ENCODE measurements around the gene ACTL7B.

The ACTL7B gene

DNA sequence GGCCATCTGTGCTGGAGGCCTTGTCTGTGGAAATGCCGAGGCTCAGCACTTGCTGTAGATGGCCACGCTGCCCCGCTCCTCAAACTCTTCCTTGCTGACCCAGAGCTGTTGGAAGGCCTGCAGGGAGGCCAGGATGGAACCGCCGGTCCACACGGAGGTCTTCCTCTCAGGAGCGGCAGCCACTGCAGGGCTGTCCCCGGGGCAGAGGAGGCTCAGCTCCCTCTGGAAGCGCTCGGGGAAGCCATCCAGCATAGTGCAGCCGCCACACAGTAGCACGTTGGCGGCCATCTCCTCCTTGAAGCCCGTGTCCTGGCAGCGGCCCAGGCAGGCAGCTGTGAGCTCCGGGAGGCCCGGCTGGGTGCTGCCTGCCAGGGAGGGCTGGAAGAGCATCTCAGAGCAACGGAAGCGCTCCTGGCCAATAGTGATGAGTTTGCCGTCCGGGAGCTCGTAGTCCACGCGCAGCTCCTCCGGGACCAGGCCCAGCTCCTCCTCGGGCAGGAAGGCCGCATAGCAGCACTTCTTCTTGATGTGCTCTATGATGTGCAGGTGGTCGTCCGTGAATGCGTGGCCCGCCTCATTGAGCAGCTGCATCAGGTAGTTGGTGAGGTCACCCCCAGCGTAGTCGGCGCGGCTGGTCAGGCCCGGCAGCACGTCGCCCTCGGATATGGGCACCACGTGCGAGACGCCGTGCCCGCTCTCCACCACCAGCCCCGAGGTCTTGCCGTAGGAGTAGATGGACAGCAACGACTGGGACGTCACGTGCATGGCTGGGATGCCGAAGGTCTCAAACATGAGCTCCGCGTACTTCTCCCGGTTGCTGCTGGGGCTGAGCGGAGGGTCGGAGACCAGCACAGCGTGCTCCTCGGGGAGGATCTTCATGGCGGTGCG is 901 bp downstream of the ACTL7B start:
- H3K36me3 ChIP-seq (ENCODE audit: control insufficient read depth in 1 of 2, insufficient read depth in 2 of 2, low read depth in 1 of 2, low read length in 2 of 2) = no peaks in the 10 kb centered on the region
- no peaks in the 10 kb centered on the region for H3K79me1 ChIP-seq (replicated peaks; ENCODE audit: low read length, poor library complexity, severe bottlenecking)
- no peak overlapping the region for H2AK5ac ChIP-seq (ENCODE audit: low read length, severe bottlenecking)
- H3K4me1 ChIP-seq (ENCODE audit: control insufficient read depth, insufficient read depth, low read depth, low read length) = peaks cover 4% of the 10 kb centered on the region
- WGBS = 95% methylated on average over 59 of the region's 59 CpGs
- DNase-seq = no peak
- H3K23ac ChIP-seq (ENCODE audit: low read length in 2 of 2) = no peak overlapping the region
- no peak overlapping the region for H3K27ac ChIP-seq (ENCODE audit: low read length, poor library complexity, severe bottlenecking)
- H3K18ac ChIP-seq (ENCODE audit: low read depth in 1 of 2, low read length in 2 of 2) = no peak overlapping the region
- no peaks in the 10 kb centered on the region for H3K9me3 ChIP-seq (ENCODE audit: control insufficient read depth, low read length)
- no peak overlapping the region for H2AFZ ChIP-seq (ENCODE audit: low read depth, low read length)
- no peak overlapping the region for H3K4me2 ChIP-seq (ENCODE audit: low read length, poor library complexity, severe bottlenecking)
- H2BK120ac ChIP-seq (ENCODE audit: low read depth, low read length) = no peak overlapping the region
- H3K27me3 ChIP-seq (ENCODE audit: control insufficient read depth in 1 of 2, insufficient read depth in 1 of 2, low read length in 2 of 2) = peaks cover 3 to 30% of the 10 kb centered on the region in 2 experiments
- no peak overlapping the region for H2BK5ac ChIP-seq (ENCODE audit: low read depth, low read length, poor library complexity, severe bottlenecking)
- no peak overlapping the region for H3K4ac ChIP-seq (ENCODE audit: low read depth in 1 of 2, low read length in 2 of 2)
- H3K4me3 ChIP-seq (ENCODE audit: insufficient read depth in 1 of 2, low read depth in 1 of 2, low read length in 2 of 2) = no peak overlapping the region
- no peak overlapping the region for H4K8ac ChIP-seq (ENCODE audit: low read length)
- no peak overlapping the region for H2BK12ac ChIP-seq (ENCODE audit: low read length in 2 of 2)
- H2BK15ac ChIP-seq (ENCODE audit: low read depth, poor library complexity, severe bottlenecking) = no peak overlapping the region
- no peak overlapping the region for H3K14ac ChIP-seq (ENCODE audit: low read length in 2 of 2)
- H3K9ac ChIP-seq (ENCODE audit: low read length) = no peak overlapping the region
- H4K91ac ChIP-seq (ENCODE audit: low read length) = peak overlapping the region; percentile 4

DNA sequence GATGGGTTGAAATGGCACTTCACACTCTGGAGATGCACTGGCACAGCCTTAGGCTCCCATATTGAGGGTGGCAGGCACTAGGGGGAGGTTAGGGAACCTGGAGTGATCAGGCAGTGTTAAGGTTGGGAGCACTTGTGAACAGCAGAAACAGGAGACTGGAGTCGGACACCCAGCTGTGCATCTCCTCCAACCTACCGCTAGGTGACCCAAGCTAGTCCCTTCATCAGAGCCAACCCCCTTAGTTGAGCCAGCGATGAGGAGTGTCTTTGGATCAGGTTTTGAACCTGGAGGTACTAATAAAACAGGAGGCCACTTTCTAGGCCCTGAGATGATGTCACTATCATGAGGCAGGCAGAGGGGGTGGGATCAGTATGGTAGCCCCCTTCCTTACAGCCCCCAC is 1.7 kb downstream of the ACTL7B start:
- H3K27me3 ChIP-seq (ENCODE audit: control insufficient read depth in 1 of 2, insufficient read depth in 1 of 2, low read length in 2 of 2) = peaks cover 3 to 30% of the 10 kb centered on the region in 2 experiments
- no peaks in the 10 kb centered on the region for H3K36me3 ChIP-seq (ENCODE audit: control insufficient read depth in 1 of 2, insufficient read depth in 2 of 2, low read depth in 1 of 2, low read length in 2 of 2)
- H3K4me2 ChIP-seq (ENCODE audit: low read length, poor library complexity, severe bottlenecking) = no peak overlapping the region
- WGBS = no CpG with 5 or more reads among the region's 3 CpGs
- no peak overlapping the region for H4K8ac ChIP-seq (ENCODE audit: low read length)
- H4K91ac ChIP-seq (ENCODE audit: low read length) = no peak overlapping the region
- H3K79me1 ChIP-seq (replicated peaks; ENCODE audit: low read length, poor library complexity, severe bottlenecking) = no peaks in the 10 kb centered on the region
- no peak overlapping the region for H2AK5ac ChIP-seq (ENCODE audit: low read length, severe bottlenecking)
- no peak overlapping the region for H2BK12ac ChIP-seq (ENCODE audit: low read length in 2 of 2)
- H2BK15ac ChIP-seq (ENCODE audit: low read depth, poor library complexity, severe bottlenecking) = no peak overlapping the region
- H3K4me3 ChIP-seq (ENCODE audit: insufficient read depth in 1 of 2, low read depth in 1 of 2, low read length in 2 of 2) = no peak overlapping the region
- H3K14ac ChIP-seq (ENCODE audit: low read length in 2 of 2) = no peak overlapping the region
- no peak overlapping the region for H2BK120ac ChIP-seq (ENCODE audit: low read depth, low read length)
- H3K4ac ChIP-seq (ENCODE audit: low read depth in 1 of 2, low read length in 2 of 2) = no peak overlapping the region
- H3K27ac ChIP-seq (ENCODE audit: low read length, poor library complexity, severe bottlenecking) = no peak overlapping the region
- no peaks in the 10 kb centered on the region for H3K4me1 ChIP-seq (ENCODE audit: control insufficient read depth, insufficient read depth, low read depth, low read length)
- no peak overlapping the region for H3K18ac ChIP-seq (ENCODE audit: low read depth in 1 of 2, low read length in 2 of 2)
- H2BK5ac ChIP-seq (ENCODE audit: low read depth, low read length, poor library complexity, severe bottlenecking) = no peak overlapping the region
- no peaks in the 10 kb centered on the region for H3K9me3 ChIP-seq (ENCODE audit: control insufficient read depth, low read length)
- H2AFZ ChIP-seq (ENCODE audit: low read depth, low read length) = no peak overlapping the region
- no peak overlapping the region for H3K23ac ChIP-seq (ENCODE audit: low read length in 2 of 2)
- H3K9ac ChIP-seq (ENCODE audit: low read length) = no peak overlapping the region
- no peak for DNase-seq

GRCh38 chr9:108852079-108852478 is 3.7 kb downstream of the ACTL7B start:
- H2BK120ac ChIP-seq (ENCODE audit: low read depth, low read length) = no peak overlapping the region
- no peak overlapping the region for H4K8ac ChIP-seq (ENCODE audit: low read length)
- H3K36me3 ChIP-seq (ENCODE audit: control insufficient read depth in 1 of 2, insufficient read depth in 2 of 2, low read depth in 1 of 2, low read length in 2 of 2) = no peaks in the 10 kb centered on the region
- no peak overlapping the region for H2BK5ac ChIP-seq (ENCODE audit: low read depth, low read length, poor library complexity, severe bottlenecking)
- no peak overlapping the region for H2AK5ac ChIP-seq (ENCODE audit: low read length, severe bottlenecking)
- no peak overlapping the region for H3K4ac ChIP-seq (ENCODE audit: low read depth in 1 of 2, low read length in 2 of 2)
- no peak overlapping the region for H3K4me2 ChIP-seq (ENCODE audit: low read length, poor library complexity, severe bottlenecking)
- no peak overlapping the region for H2BK15ac ChIP-seq (ENCODE audit: low read depth, poor library complexity, severe bottlenecking)
- DNase-seq = no peak
- H4K91ac ChIP-seq (ENCODE audit: low read length) = no peak overlapping the region
- H3K23ac ChIP-seq (ENCODE audit: low read length in 2 of 2) = no peak overlapping the region
- H3K79me1 ChIP-seq (replicated peaks; ENCODE audit: low read length, poor library complexity, severe bottlenecking) = no peaks in the 10 kb centered on the region
- WGBS = 0% methylated on average over 1 of the region's 1 CpG
- H3K14ac ChIP-seq (ENCODE audit: low read length in 2 of 2) = no peak overlapping the region
- no peak overlapping the region for H3K18ac ChIP-seq (ENCODE audit: low read depth in 1 of 2, low read length in 2 of 2)
- no peak overlapping the region for H2AFZ ChIP-seq (ENCODE audit: low read depth, low read length)
- H3K4me3 ChIP-seq (ENCODE audit: insufficient read depth in 1 of 2, low read depth in 1 of 2, low read length in 2 of 2) = no peak overlapping the region
- H3K9ac ChIP-seq (ENCODE audit: low read length) = no peak overlapping the region
- no peak overlapping the region for H2BK12ac ChIP-seq (ENCODE audit: low read length in 2 of 2)
- H3K4me1 ChIP-seq (ENCODE audit: control insufficient read depth, insufficient read depth, low read depth, low read length) = no peaks in the 10 kb centered on the region
- no peak overlapping the region for H3K27ac ChIP-seq (ENCODE audit: low read length, poor library complexity, severe bottlenecking)
- no peaks in the 10 kb centered on the region for H3K9me3 ChIP-seq (ENCODE audit: control insufficient read depth, low read length)
- H3K27me3 ChIP-seq (ENCODE audit: control insufficient read depth in 1 of 2, insufficient read depth in 1 of 2, low read length in 2 of 2) = peaks cover 3 to 30% of the 10 kb centered on the region in 2 experiments

- Histone ChIP-seq H3K23ac (ENCODE audit: low read length in 2 of 2) (no peak overlapping the region), H2BK15ac (ENCODE audit: low read depth, poor library complexity, severe bottlenecking) (no peak overlapping the region), H3K4ac (ENCODE audit: low read depth in 1 of 2, low read length in 2 of 2) (no peak overlapping the region), H2BK120ac (ENCODE audit: low read depth, low read length) (no peak overlapping the region), H3K4me2 (ENCODE audit: low read length, poor library complexity, severe bottlenecking) (no peak overlapping the region), H3K9ac (ENCODE audit: low read length) (no peak overlapping the region), H4K8ac (ENCODE audit: low read length) (no peak overlapping the region), H3K27ac (ENCODE audit: low read length, poor library complexity, severe bottlenecking) (no peak overlapping the region), H3K18ac (ENCODE audit: low read depth in 1 of 2, low read length in 2 of 2) (no peak overlapping the region), H3K14ac (ENCODE audit: low read length in 2 of 2) (no peak overlapping the region), H4K91ac (ENCODE audit: low read length) (no peak overlapping the region), H2AK5ac (ENCODE audit: low read length, severe bottlenecking) (no peak overlapping the region), H2BK5ac (ENCODE audit: low read depth, low read length, poor library complexity, severe bottlenecking) (no peak overlapping the region), H3K9me3 (ENCODE audit: control insufficient read depth, low read length) (no peaks in the 10 kb centered on the region), H3K4me3 (ENCODE audit: insufficient read depth in 1 of 2, low read depth in 1 of 2, low read length in 2 of 2) (no peak overlapping the region), H2AFZ (ENCODE audit: low read depth, low read length) (no peak overlapping the region), H3K36me3 (ENCODE audit: control insufficient read depth in 1 of 2, insufficient read depth in 2 of 2, low read depth in 1 of 2, low read length in 2 of 2) (no peaks in the 10 kb centered on the region), H3K27me3 (ENCODE audit: control insufficient read depth in 1 of 2, insufficient read depth in 1 of 2, low read length in 2 of 2) (peaks cover 3 to 28% of the 10 kb centered on the region in 2 experiments), H2BK12ac (ENCODE audit: low read length in 2 of 2) (no peak overlapping the region), H3K79me1 (replicated peaks; ENCODE audit: low read length, poor library complexity, severe bottlenecking) (no peaks in the 10 kb centered on the region), H3K4me1 (ENCODE audit: control insufficient read depth, insufficient read depth, low read depth, low read length) (no peaks in the 10 kb centered on the region)
- no peak for DNase-seq
- WGBS = 62% methylated on average over 2 of the region's 3 CpGs
Observed at GRCh38 chr9:108851138-108851537, 4.6 kb downstream of the ACTL7B start.
